Measurements from ENCODE around the gene PRAMEF12.

- no peak for TF ChIP-seq ZNF202 (tag by site-specific recombination; IDR thresholded peaks at IDR 0.05; ENCODE audit: borderline replicate concordance)
- no peak for TF ChIP-seq ZSCAN18 (tag by site-specific recombination; IDR thresholded peaks at IDR 0.05)
- no peak for TF ChIP-seq CTCF (tag by site-specific recombination; IDR thresholded peaks at IDR 0.05)
- no peak for TF ChIP-seq HIC1 (tag by site-specific recombination; IDR thresholded peaks at IDR 0.05)
- no peak for TF ChIP-seq SP7 (tag by site-specific recombination; IDR thresholded peaks at IDR 0.05)
- TF ChIP-seq ZBTB17 (tag by site-specific recombination; IDR thresholded peaks at IDR 0.05): no peak
Measured at GRCh38 chr1:12730156-12730555, 43.4 kb upstream of the PRAMEF12 start.

All from HEK293 (cell line).